Calu3 (cell line): ENCODE measurements around the gene PFDN5. TPM values are rescaled to one million over a fixed set of nuclear protein-coding genes. Genes with fewer than 3 reads are reported as not detected.

Experiments
- BruUV-seq: library from RNA; stranded (reverse); fragments of 400-500 nt; replicated peaks from 2 replicates; lab custom pipeline; 2021; lab: Mats Ljungman, UMichigan
- CTCF ChIA-PET: fragments of 300-600 bp; sonication (Branson Sonifier 250); formaldehyde crosslinking; loops from one replicate; lab custom pipeline; 2022; ENCODE audit warnings: antibody characterized with exemption; lab: Charles Lee
- DNase-seq: peaks from one replicate; pipeline ENCODE4 v3.0.0; 2022
- H3K27ac Mint-ChIP-seq: one replicate; pipeline ENCODE4 v1.8.0; 2022; ENCODE audit warnings: mixed read lengths; ENCODE audit not compliant: unreplicated experiment
- H3K27me3 Mint-ChIP-seq: one replicate; pipeline ENCODE4 v1.8.0; 2022; ENCODE audit warnings: mixed read lengths; ENCODE audit not compliant: unreplicated experiment
- H3K36me3 Mint-ChIP-seq: one replicate; pipeline ENCODE4 v1.8.0; 2022; ENCODE audit warnings: mild to moderate bottlenecking, moderate library complexity, mixed read lengths; ENCODE audit not compliant: insufficient read depth, unreplicated experiment
- H3K4me1 Mint-ChIP-seq: one replicate; pipeline ENCODE4 v1.8.0; 2022; ENCODE audit warnings: mild to moderate bottlenecking, low read depth, mixed read lengths; ENCODE audit not compliant: unreplicated experiment
- H3K4me3 Mint-ChIP-seq: one replicate; pipeline ENCODE4 v1.8.0; 2022; ENCODE audit warnings: mild to moderate bottlenecking, low read depth, moderate library complexity, mixed read lengths; ENCODE audit not compliant: unreplicated experiment
- H3K9me3 Mint-ChIP-seq: one replicate; pipeline ENCODE4 v1.8.0; 2022; ENCODE audit warnings: low read depth, mixed read lengths; ENCODE audit not compliant: unreplicated experiment
- CTCF ChIP-seq: fragments of 200-600 bp; IDR thresholded peaks from one replicate; pipeline ENCODE4 v1.8.0; 2022; ENCODE audit warnings: antibody characterized with exemption; ENCODE audit not compliant: unreplicated experiment
- intact Hi-C: fragments of 100-400 bp; cut with micrococcal nuclease; formaldehyde crosslinking; loops from one replicate; pipeline ENCODE4 v1.10.0; 2022; ENCODE audit not compliant: unreplicated experiment
- total RNA-seq: library from RNA; stranded (reverse); gene quantifications from 2 replicates; pipeline ENCODE4 v1.2.3, GENCODE V29; 2022

PFDN5 gene
- total RNA-seq, 1 experiment from 2014 or later: 178 TPM

- BruUV-seq: no TSS peak
- CTCF ChIA-PET: no interaction called here
- Mint-ChIP-seq H3K4me1 (no peaks in the 10 kb centered on the region), H3K36me3 (peaks cover 22% of the 10 kb centered on the region), H3K27me3 (no peaks in the 10 kb centered on the region), H3K27ac (no peak overlapping the region), H3K4me3 (no peak overlapping the region), H3K9me3 (no peaks in the 10 kb centered on the region)
- intact Hi-C loops: no loop called here
- no peak for DNase-seq
- TF ChIP-seq CTCF: no peak
These were observed 16.0 kb upstream of the PFDN5 start for GRCh38 chr12:53279283-53279869.

GRCh38 chr12:53279888-53280498 lies 15.3 kb upstream of the PFDN5 start:
- TF ChIP-seq CTCF: no peak
- no peak overlapping the region for H3K4me3 Mint-ChIP-seq
- H3K27ac Mint-ChIP-seq: no peak overlapping the region
- no peak for DNase-seq
- peaks cover 17% of the 10 kb centered on the region for H3K36me3 Mint-ChIP-seq
- BruUV-seq: no TSS peak
- H3K9me3 Mint-ChIP-seq: no peaks in the 10 kb centered on the region
- CTCF ChIA-PET: interaction anchor here (0.6 kb wide), 2 partner anchors 22 to 125 kb away, joined by 3 read pairs; no protein-coding TSS in a partner anchor
- no peaks in the 10 kb centered on the region for H3K27me3 Mint-ChIP-seq
- H3K4me1 Mint-ChIP-seq: no peaks in the 10 kb centered on the region
- intact Hi-C loops: no loop called here

- Mint-ChIP-seq H3K4me3 (no peak overlapping the region), H3K36me3 (peaks cover 23% of the 10 kb centered on the region), H3K27ac (no peak overlapping the region), H3K4me1 (no peaks in the 10 kb centered on the region), H3K9me3 (no peaks in the 10 kb centered on the region), H3K27me3 (no peaks in the 10 kb centered on the region)
- TF ChIP-seq CTCF: no peak
- intact Hi-C loops: no loop called here
- no peak for DNase-seq
- CTCF ChIA-PET: interaction anchor here (0.5 to 0.8 kb wide), 2 partner anchors 13 to 73 kb away, joined by 3 to 5 read pairs; no protein-coding TSS in a partner anchor
- no TSS peak for BruUV-seq
These were observed 8.9 kb upstream of the PFDN5 start for GRCh38 chr12:53286448-53286847.

GRCh38 chr12:53287741-53288216 lies 7.6 kb upstream of the PFDN5 start:
- intact Hi-C loops: loop anchor here (1.0 kb wide), 1 partner anchor 74 kb away; no protein-coding TSS in a partner anchor
- Mint-ChIP-seq H3K27me3 (no peaks in the 10 kb centered on the region), H3K36me3 (peaks cover 23% of the 10 kb centered on the region), H3K27ac (no peak overlapping the region), H3K4me3 (no peak overlapping the region), H3K4me1 (no peaks in the 10 kb centered on the region), H3K9me3 (no peaks in the 10 kb centered on the region)
- no TSS peak for BruUV-seq
- peak; percentile 52 for TF ChIP-seq CTCF
- CTCF ChIA-PET: no interaction called here
- DNase-seq: peak; percentile 36
